Erythroblast (primary cell): Measurements from ENCODE around the gene COQ9.

ENCODE experiments used
- GATA1 ChIP-seq: IDR thresholded peaks from 2 replicates; pipeline ENCODE4 v1.6.1; 2011; ENCODE audit warnings: low read depth, mild to moderate bottlenecking, control low read depth, low read length, moderate library complexity
- POLR2A ChIP-seq: IDR thresholded peaks from 2 replicates; pipeline ENCODE4 v1.6.1; 2011; ENCODE audit warnings: mild to moderate bottlenecking, low read length

DNA sequence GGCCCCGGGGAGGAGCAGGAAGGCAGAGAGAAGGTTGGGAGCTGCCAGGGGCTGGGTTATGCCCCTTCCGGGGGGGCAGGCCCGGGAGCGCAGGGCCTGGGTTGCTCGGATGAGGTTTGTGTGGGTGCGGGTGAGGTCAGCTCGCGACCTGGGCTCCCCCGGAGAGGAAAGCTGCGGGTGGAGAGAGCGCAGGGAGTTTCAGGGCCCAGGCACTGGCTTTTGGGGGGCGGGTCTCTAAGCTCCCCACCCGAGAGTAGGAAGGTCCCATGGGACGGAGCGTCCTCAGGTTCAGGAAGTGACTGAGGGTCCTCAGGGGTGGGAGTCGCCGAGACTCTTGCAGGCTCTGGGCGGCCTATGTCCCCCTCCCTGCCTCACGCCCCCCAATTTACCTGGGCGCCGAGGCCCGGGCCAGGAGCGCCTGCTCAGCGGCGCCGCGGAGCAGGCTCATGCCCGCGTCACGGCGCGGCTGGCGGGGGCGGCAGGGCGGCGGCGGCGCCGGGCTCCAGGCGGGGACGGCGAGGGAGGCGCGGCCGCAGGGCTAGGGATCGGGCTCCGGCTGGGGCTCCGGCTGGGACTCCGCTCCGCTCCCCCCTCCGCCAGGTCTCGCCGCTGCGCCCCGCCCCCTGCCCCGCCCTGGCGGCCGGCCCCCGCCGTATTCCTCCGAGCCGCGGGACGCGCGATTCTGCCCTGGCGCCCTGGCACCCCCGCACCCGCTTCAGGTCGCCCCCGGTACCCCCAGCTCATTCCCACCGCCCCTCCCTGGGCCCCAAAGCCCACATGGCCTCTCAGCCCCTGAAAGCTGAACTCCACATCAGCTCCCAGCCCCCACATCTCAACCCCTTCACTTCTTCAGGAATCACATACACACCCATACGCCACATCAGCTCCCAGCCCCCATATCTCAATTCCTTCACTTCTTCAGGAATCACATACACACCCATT lies 38.9 kb downstream of the COQ9 start, which contains the start of gene DOK4:
- TF ChIP-seq POLR2A = no peak
- TF ChIP-seq GATA1 = no peak
